HG02870 (cell line): ENCODE measurements around the gene TCOF1.
A peak's percentile ranks its signal among the peaks of the same experiment; 100 is the strongest.

Experiments
- ATAC-seq: cut with Tn5 transposase; IDR thresholded peaks from one replicate; pipeline ENCODE4 v1.9.1; 2021; ENCODE audit warnings: mild to moderate bottlenecking, moderate library complexity; ENCODE audit not compliant: unreplicated experiment

Gene TCOF1

DNA sequence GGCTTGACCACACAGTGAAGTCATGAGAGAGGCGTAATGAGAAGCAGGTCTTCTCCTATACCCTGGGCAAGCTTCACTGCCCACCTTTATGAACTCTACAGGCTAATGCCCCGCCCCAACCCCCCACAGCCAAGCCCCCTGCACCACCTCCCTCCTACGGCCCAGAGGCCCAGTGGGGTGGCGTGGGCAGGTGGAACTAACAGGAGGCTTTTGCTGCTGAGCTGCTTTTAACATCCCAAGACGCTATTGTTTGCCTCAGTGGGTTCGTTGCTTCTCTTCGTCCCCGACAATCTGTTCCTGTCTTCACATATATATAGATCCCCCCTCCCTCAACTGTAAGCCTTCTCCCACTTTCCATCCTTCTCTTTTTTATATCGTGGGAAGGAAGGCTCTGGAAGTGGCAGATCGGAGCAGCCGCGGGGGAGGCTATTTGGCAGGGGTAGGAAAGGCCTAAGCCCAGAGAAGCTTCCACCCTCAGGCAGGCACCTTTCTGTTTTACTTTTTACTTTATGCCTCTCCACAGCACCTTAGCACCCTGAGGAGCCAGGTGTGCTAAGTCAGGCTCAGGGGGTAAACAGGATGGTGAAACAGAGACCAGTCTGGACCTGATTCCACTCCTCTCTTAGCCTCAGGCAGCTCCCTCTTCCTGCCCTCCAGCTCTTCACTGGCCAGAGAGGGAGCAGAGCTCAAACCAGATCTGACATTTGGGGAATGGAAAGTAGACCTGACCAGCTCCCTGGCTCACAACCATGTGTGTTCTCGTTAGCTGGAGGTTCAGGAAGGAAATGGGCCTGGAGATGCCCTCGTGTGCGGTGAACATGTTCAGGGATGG is 28.7 kb downstream of the TCOF1 start:
- no peak for ATAC-seq

DNA sequence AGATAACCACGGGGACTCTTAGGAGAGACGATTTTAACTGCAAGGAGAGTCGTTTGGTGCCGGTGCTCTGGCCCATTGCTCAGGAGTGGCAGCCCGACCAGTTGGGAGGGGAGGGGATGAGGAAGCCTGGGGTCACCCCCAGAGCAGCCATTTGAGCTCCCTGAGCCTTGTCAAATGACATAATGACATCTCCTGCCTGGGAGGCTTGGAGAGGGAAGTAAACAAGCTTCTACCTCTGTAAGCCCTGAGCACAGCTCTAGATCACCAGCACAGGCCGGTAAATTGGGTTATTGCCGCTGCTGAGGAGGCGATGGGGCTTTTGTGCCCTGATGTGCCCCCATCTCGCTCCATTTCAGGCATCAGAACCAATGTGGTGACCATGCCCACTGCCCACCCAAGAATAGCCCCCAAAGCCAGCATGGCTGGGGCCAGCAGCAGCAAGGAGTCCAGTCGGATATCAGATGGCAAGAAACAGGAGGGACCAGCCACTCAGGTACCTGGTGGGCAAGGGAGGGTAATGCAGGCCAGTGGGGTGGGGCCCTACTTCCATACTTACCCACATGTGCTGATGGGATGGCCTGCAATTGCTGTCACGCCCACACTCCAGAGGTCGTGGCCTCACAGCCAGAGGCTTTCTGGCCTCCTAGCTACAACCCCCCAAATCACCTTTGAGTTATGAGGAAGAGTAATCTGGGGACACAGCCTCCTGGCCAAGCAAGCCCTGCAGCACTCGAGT is 32.2 kb downstream of the TCOF1 start:
- ATAC-seq, result no peak

DNA sequence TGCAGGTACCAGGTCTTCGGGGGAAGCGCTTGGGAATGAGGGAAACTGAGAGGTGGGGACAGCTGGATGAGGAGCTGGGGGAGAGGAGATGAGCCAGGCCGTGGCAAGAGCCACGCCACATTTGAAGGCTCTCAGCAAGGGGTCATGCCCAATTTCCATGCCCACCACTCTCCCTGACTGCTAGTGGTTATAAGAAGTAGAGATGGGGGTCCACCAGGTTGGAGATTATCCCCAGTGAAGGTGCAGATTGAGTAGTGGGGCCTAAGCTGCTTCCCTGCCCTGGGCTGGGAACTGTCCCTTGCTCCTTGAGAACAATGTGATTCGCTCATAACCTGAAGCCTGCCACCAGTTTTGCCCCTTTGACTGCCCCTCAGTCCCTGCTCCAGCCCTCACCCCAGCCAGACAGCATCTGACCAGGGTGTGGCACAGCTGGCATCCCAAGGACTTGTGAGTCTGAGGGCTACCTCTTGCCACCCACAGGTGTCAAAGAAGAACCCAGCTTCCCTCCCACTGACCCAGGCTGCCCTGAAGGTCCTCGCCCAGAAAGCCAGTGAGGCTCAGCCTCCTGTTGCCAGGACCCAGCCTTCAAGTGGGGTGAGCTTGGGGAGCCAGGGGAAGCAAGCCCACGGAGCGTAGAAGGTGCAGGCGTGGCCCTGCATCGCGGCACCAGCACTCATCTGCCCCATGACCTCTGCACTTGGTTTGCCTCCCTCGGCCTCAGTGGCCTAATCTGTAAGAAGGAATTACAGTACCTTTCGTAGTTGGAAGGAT is 33.8 kb downstream of the TCOF1 start:
- ATAC-seq, result no peak

DNA sequence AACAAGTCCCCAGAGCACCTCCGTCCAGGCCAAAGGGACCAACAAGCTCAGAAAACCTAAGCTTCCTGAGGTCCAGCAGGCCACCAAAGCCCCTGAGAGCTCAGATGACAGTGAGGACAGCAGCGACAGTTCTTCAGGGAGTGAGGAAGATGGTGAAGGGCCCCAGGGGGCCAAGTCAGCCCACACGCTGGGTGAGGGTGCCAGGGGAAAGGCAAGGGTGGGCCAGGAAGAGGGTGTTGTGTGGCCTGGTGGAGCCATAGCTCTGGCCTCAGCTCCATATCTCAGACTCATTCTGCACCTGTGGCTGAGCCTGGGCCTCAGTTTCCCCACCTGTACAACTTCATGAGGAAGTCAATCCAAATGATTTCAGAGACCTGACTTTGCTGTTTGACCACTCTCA is 34.5 kb downstream of the TCOF1 start:
- no peak for ATAC-seq

DNA sequence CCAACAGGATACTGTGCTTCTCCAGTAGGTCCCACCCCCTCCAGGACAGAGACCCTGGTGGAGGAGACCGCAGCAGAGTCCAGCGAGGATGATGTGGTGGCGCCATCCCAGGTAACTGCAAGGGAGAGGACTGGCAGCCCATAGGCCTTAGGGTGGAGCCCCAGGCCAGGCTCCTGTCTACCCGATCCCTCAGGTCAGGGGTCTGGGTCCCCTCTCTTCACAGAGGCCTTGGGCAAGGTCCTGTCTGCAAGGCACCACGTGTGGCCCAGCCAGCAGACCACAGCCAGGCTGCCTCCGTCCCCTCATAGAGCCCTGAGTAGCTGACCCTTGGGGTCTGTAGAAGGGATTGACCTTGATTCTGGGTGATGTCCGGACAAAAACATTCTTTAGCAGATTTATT is 35.2 kb downstream of the TCOF1 start:
- ATAC-seq, result no peak

DNA sequence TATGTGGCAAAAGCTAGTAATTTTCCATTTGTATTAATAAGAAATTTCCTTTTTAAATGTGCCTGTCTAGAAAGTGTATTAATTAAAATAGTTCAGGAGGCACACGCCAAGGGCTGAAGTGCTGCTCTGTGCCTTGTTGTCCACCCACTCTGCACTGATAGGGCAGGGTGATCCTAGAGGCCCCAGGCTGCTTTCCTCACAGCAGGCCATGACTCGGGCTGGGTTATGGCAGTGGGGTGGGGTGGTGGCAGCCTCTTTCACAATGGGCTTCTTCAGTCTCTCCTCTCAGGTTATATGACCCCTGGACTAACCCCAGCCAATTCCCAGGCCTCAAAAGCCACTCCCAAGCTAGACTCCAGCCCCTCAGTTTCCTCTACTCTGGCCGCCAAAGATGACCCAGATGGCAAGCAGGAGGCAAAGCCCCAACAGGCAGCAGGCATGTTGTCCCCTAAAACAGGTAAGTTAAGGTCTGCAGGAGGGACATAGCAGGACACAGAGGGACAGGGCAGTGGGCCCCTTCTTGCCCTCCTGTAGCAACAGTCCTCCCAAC is 35.7 kb downstream of the TCOF1 start:
- no peak for ATAC-seq

DNA sequence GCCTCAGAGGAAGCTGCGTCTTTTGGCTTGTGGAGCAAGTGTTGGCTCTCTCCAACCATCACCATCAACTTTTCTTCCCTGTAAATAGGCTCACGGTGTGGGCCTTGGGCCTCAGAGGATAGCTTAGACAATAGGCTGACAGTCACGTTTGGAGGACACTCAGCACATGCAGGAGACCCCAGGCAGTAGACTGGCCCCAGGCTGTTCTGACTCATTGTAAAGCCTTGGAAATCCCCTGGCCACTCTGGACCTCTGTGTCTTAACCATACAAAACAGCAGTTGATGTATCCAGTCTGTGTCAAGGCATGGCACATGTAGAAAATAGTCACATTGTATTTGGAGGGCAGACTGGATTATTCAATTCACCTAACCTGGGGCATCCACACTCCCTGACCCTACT is 36.6 kb downstream of the TCOF1 start:
- ATAC-seq, result peak; percentile 62

DNA sequence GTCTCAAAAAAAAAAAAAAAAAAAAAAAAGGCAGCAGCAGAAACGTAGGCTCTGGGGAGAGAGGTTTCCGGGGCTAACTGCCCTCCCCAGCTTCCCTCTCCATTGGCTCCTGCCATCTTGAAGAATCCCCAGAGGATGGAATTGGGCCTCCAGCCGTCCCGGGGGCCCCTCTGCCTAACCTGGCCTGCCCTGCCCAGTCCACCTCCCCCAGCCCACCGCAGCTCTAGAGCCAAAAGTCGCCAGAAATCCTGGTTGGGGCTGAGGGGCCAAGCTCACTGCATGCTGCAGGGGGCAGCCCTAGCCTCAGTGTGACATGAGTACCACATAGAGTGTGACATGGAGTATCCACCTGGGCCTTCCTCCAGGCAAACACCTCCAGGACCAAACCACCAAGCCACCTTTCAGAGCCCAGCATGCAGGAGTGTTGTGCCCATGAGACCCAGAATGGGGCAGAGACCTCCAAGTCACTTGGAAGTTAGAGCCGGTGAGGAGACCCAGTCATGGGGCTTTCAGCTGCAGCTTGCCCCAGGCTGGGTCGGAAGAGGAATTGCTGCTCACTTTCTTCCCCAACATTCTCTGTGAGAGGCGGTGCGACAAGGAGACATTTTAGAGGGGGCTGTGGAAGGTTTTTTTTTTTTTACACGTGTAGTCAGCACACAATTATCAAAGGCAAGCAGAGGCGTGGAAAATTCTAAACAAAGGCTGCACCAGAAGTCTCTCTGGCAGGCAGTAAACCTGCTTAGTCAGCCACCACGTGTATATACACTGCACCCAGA is 37.6 kb downstream of the TCOF1 start:
- no peak for ATAC-seq

DNA sequence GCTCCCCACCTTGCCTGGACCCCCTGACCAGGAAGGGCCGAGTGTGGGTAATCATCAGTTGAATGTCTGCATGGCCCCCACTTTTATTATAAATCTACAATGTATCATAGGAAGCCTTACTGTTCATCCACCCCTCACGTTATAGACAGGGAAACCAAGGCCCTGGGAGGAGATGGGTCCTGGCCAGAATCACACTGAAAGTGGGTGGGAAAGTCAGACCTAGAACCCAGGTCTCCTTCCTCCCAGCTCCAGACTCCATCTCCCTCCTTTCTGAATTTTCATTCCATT is 38.1 kb downstream of the TCOF1 start:
- no peak for ATAC-seq

DNA sequence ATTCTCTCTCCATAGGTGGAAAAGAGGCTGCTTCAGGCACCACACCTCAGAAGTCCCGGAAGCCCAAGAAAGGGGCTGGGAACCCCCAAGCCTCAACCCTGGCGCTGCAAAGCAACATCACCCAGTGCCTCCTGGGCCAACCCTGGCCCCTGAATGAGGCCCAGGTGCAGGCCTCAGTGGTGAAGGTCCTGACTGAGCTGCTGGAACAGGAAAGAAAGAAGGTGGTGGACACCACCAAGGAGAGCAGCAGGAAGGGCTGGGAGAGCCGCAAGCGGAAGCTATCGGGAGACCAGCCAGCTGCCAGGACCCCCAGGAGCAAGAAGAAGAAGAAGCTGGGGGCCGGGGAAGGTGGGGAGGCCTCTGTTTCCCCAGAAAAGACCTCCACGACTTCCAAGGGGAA is 38.8 kb downstream of the TCOF1 start:
- no peak for ATAC-seq

DNA sequence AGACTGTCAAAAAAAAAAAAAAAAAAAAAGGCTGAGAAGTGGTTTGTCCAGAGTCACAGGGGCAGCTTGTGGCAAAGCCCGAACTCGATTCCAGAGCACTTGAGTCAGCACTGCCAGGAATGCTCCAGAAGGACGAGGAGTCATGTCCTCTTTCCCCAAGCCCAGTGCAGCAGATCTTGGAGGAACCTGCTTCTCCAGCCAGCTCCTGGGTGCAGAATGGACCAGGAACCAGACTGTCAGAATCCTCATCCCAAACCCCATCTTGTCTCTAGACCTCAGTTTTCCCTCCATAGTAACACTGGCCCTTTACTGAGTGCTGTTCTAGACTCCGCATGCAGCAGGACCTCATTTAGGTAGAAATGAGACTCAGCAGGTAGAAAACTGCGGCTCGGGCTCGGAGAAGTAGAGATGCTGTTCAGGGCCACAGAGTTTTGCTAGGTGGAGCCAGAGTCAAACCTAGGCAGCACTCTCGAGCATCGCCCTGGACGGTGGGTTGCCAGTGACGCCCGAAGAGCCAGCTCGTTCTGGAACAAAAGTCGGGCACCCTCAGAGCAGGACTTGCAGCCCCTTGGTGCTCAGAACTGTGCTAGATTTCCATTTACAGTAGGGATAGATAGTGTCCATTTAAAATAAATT is 39.8 kb downstream of the TCOF1 start:
- no peak for ATAC-seq

DNA sequence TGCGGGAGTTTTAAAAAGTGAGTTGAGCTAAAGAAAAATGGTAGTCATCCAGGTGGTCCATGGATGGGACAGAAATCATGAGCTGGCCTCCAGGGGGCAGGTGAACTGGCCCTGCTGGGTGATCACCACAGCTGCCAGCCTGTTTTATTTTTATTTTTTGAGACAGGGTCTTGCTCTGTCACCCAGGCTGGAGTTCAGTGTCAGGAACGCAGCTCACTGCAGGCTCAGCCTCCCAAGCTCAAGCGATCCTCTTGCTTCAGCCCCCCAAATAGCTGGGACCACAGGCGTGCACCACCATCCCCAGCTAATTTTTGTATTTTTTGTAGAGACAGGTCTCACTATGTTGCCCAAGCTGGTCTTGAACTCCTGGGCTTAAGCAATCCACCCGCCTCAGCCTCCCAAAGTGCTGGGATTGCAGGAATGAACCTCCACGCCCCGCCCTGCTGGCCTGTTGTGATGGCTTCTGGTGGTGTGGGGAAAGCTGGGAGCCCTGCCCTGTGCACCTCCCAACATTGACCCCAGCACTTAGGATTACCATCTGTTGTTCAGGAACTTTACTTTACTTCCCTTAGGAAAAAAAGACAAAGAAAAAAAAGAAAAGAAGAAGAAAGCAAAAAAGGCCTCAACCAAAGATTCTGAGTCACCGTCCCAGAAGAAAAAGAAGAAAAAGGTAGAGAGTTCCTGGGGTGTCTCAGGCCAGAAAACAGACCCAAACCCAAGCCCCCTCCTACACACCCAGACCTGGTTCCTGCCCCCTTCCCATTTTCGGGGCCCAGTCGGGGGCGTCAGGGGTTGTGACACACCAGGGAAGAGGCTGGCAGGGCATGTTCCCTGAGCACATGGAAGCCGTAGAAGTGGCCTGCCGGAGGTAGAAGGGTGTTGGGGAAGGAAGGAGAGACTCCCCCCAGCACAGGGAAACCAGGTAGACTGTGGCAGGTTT is 40.6 kb downstream of the TCOF1 start:
- no peak for ATAC-seq

DNA sequence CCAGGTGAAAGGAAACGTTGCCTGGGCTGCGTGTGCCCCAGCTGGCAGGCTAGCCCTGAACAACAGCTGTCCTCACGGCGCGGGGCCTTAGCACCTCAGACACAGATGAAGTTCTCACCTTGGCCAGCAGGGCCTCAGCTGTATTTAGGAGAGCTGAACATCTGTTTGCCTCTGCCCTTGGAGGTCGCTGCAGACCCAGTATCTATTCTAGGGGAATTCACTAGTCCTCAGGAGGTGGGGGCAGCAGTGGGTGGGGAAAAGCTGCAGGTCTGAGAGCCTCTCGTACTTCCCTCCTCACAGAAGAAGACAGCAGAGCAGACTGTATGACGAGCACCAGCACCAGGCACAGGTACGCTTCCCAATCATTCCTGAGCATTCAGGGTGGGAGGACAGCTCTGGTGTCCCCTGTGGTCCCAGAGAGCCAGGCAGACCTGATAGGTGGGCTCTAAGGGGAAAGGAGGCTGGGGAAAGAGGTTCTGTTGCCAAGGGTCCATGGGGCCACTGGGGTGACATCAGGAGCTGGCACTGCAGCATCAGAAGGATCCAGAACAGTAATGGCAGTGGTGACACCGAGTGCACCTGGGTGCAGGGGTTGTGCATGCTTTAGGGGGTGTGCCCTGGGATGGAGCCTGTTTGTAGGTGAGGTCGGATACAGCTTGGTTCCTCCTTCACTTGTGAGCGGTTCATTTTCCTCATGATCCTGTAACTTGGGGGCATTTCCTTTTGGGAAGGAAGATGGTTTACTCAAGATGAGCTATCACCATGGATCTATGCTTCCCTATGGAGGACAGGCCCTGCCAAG is 41.4 kb downstream of the TCOF1 start:
- peak; percentile 60 for ATAC-seq

DNA sequence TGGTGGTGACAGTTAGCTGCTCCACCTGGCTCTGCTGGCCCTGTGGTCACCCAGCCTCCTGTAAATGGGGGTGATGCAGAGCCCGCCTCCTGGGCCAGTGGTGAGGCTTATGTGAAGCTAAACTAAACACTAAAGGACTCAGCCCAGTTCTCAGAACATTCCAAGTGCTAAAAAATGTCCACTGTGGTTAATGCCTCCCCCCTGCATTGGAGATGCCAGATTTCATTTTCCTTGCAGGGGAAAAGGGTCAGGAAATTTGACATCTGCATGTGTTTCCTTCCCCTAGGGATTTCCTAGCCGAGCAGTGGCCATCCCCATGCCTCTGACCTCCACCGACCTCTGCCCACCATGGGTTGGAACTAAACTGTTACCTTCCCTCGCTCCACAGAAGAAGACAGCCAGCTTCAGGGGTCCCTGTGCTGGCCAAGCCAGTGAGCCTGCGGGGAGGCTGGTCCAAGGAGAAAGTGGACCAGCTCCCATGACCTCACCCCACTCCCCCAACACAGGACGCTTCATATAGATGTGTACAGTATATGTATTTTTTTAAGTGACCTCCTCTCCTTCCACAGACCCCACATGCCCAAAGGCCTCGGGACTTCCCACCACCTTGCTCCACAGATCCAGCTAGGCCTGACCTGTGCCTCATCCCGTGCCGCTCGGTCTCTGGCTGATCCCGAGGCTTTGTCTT is 42.2 kb downstream of the TCOF1 start:
- ATAC-seq, result no peak

DNA sequence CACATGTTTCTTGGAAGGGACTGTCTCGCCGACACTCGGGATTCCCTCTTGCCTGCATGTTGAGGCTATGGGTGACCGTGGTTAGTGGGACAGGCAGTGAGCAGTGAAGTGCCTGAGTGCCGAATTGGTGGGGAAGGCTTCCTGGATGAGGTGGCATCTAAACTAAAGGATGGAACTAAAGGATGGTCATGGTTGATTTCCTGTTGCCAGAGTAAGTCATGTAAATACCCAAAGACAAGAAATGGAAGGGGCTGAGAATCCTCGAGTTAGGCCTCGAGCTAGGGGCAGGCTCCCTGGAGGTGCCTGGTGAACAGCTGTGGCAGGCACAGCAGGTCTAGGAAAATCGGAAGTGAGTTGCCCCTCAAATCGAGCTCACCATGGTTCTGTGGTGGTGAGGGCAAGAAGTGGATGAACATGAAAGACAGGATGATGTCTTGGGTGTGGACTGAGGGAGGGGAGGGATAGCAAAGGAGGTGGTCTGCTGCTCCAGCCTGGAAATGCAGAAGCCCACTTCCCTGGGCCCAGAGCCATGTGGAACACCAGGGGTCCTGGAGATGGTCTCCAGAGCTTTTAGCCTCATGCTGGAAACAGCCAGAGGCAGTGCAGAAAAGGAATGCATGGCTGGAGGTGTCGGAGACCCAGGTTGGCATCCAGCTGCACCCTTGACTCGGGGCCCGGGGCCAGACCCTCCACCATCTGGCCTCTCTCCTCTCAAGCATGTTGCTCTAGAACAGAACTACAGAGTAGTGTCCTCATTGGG is 43.0 kb downstream of the TCOF1 start:
- no peak for ATAC-seq

DNA sequence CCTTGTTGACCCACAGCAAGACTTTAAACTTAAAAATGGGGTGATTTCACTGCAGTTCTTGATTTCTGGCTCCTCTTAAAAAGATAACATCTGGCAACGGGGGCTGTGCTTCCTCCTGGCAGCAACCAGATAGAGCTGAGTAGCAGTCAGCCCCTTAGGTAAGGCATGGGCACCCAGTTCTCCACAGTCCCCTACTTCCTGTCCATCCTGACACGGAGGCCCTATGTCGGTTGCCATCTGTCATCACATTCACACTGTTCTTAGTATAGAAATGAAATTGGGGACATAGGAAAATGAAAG is 43.5 kb downstream of the TCOF1 start:
- no peak for ATAC-seq
